Lung (tissue), 12 donors: ENCODE results near the gene DUSP2. TPM values are rescaled to one million over a fixed set of nuclear protein-coding genes. Genes with fewer than 3 reads are reported as not detected.

Experiments
- ATAC-seq: fragments of 200-7000 bp; cut with Tn5 transposase; one replicate; pipeline ENCODE4 v1.9.1; 2020; ENCODE audit warnings: moderate number of reproducible peaks; ENCODE audit not compliant: insufficient read depth, low FRiP score
- DNase-seq, 3 donors: peaks; one replicate each; pipeline ENCODE4 v3.0.0-alpha.2; 2013 to 2017
- H3K27ac ChIP-seq, 2 donors: one replicate each; pipeline ENCODE4 v1.5.1; 2013; ENCODE audit warnings: mild to moderate bottlenecking in 2 of 2, moderate library complexity in 2 of 2, control low read depth in 1 of 2, inconsistent platforms in 1 of 2, low read depth in 1 of 2, low read length in 1 of 2
- H3K27me3 ChIP-seq, 3 donors: one replicate each; pipeline ENCODE4 v1.5.1; 2013; ENCODE audit warnings: low read length in 2 of 3; ENCODE audit not compliant: control insufficient read depth in 3 of 3, insufficient read depth in 3 of 3
- H3K36me3 ChIP-seq, 4 donors: one replicate each; pipeline ENCODE4 v1.5.1; 2013; ENCODE audit warnings: low read length in 4 of 4, mild to moderate bottlenecking in 1 of 4, moderate library complexity in 1 of 4; ENCODE audit not compliant: control insufficient read depth in 4 of 4, insufficient read depth in 4 of 4
- H3K4me1 ChIP-seq, 5 donors: one replicate each; pipeline ENCODE4 v1.5.1; 2013; ENCODE audit warnings: low read length in 5 of 5, mild to moderate bottlenecking in 2 of 5, moderate library complexity in 1 of 5; ENCODE audit not compliant: control insufficient read depth in 5 of 5, insufficient read depth in 5 of 5
- H3K4me3 ChIP-seq: one replicate; pipeline ENCODE4 v1.5.1; 2013; ENCODE audit warnings: mild to moderate bottlenecking, control low read depth, moderate library complexity
- H3K9ac ChIP-seq, 2 donors: one replicate each; pipeline ENCODE4 v1.5.1; 2013; ENCODE audit warnings: low read length in 2 of 2, control low read depth in 1 of 2; ENCODE audit not compliant: insufficient read depth in 1 of 2
- H3K9me3 ChIP-seq, 4 donors: one replicate each; pipeline ENCODE4 v1.5.1; 2013; ENCODE audit warnings: low read length in 3 of 4, mild to moderate bottlenecking in 1 of 4, moderate library complexity in 1 of 4; ENCODE audit not compliant: control insufficient read depth in 4 of 4, insufficient read depth in 3 of 4
- WGBS, 2 donors: extraction: QIAGEN DNeasy Blood & Tissue Kit; methylation state at CpG; one replicate each; pipeline ENCODE4 v1.1.7; 2013; 5-methylcytosine and 5-hydroxymethylcytosine counted together
- polyA plus RNA-seq, 2 donors: library from polyadenylated mRNA; stranded (reverse); fragments of 200-250 nt; gene quantifications; one replicate each; pipeline ENCODE4 v1.2.1, GENCODE V29; 2013
- total RNA-seq, 2 donors: library from RNA; depleted of rRNA in 1 of 2; stranded (reverse); fragments of >200 nt in 1 of 2; gene quantifications; one replicate each; pipeline ENCODE4 v1.2.1, GENCODE V29; 2014 to 2021
- TF ChIP-seq, protein P1 (sequence below): IDR thresholded peaks from 2 replicates; pipeline ENCODE4 v1.5.1; 2012; ENCODE audit warnings: mild to moderate bottlenecking; ENCODE audit errors: control extremely low read depth, extremely low read depth
- donor health status: control.
- donor health status: control.
- donor health status: Bipolar disorder and iron deficiency.
- donor health status: healthy.
- donor health status: DM: yes; HTN: yes; CAD: no.

DUSP2 gene
- total and polyA plus RNA-seq, 4 donors: 3.5 to 33.6 (median 5.8) TPM

DNA sequence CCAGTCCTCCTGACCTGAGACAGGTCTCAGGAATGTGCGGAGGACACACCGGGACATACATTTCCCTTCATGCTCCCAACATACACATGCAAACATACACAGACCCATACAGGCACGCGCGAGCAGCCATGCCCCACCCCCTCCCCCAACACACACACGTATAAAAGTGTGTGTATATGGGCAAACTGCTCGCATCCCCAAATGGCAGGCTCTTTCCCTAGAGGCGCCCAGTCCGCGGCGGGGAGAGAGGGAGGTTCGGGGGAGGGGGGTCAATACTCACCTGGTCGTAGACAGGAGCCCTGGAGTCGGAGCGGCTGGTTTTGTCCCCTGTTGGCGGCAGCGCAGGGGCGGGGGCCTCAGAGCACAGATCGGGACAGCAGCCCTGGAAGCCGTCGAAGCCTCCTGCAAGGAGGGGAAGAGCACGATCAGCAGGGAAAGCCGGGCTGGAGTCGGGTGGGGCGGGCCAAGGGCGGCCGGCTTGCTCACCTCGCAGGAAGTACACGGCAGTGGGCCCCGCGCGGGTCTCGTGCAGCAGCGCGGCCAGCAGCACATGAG lies 682 bp downstream of the DUSP2 start:
- H3K27ac ChIP-seq: peak overlapping the region in 1 of 2 donors; percentile 53
- H3K9me3 ChIP-seq: no peaks in the 10 kb centered on the region
- no peaks in the 10 kb centered on the region for H3K27me3 ChIP-seq
- H3K4me1 ChIP-seq: peaks cover 0 to 37% (median 15%) of the 10 kb centered on the region in 5 donors
- H3K36me3 ChIP-seq: no peaks in the 10 kb centered on the region
- TF ChIP-seq, protein P1, sequence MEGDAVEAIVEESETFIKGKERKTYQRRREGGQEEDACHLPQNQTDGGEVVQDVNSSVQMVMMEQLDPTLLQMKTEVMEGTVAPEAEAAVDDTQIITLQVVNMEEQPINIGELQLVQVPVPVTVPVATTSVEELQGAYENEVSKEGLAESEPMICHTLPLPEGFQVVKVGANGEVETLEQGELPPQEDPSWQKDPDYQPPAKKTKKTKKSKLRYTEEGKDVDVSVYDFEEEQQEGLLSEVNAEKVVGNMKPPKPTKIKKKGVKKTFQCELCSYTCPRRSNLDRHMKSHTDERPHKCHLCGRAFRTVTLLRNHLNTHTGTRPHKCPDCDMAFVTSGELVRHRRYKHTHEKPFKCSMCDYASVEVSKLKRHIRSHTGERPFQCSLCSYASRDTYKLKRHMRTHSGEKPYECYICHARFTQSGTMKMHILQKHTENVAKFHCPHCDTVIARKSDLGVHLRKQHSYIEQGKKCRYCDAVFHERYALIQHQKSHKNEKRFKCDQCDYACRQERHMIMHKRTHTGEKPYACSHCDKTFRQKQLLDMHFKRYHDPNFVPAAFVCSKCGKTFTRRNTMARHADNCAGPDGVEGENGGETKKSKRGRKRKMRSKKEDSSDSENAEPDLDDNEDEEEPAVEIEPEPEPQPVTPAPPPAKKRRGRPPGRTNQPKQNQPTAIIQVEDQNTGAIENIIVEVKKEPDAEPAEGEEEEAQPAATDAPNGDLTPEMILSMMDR: no peak
- H3K4me3 ChIP-seq: peak overlapping the region; percentile 53
- H3K9ac ChIP-seq: no peak overlapping the region
- DNase-seq: peak in 1 of 3 donors; percentile 25
- 6% methylated on average over 26 to 35 of the region's 35 CpGs for WGBS, 2 donors
- ATAC-seq: peak; percentile 3

DNA sequence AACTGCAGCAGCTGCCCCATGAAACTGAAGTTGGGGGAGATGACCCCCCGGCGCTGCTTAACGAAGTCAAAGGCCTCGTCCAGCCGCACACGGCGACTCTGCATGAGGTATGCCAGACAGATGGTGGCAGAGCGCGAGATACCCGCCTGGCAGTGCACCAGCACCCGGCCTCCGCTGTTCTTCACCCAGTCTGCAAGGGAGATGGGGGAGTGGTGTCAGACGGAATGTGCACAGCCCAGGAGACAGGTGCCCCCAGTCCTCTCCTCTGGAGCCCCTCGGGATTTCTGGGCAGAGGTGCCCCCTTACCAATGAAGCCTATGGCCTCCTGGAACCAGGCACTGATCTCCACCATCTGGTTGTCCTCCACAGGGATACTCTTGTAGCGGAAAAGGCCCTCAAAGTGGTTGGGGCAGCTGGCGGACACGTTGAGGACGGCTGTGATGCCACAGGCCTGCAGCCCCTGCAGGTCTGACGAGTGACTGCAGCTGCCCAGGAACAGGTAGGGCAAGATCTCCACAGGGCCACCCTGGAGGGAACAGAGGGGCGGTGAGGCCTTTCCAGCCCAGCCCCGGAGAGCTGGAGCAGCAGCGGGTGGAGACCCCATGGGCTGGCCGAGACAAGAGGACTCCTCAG lies 1.3 kb downstream of the DUSP2 start:
- TF ChIP-seq, protein P1: no peak
- Histone ChIP-seq H3K27ac (no peak overlapping the region), H3K9me3 (no peaks in the 10 kb centered on the region), H3K4me1 (peaks cover 0 to 33% (median 15%) of the 10 kb centered on the region in 5 donors), H3K36me3 (no peaks in the 10 kb centered on the region), H3K4me3 (no peak overlapping the region), H3K27me3 (no peaks in the 10 kb centered on the region), H3K9ac (no peak overlapping the region)
- no peak for ATAC-seq
- DNase-seq: peak in 1 of 3 donors; percentile 29
- WGBS, 2 donors: 79 to 82% methylated on average over 23 of the region's 23 CpGs

DNA sequence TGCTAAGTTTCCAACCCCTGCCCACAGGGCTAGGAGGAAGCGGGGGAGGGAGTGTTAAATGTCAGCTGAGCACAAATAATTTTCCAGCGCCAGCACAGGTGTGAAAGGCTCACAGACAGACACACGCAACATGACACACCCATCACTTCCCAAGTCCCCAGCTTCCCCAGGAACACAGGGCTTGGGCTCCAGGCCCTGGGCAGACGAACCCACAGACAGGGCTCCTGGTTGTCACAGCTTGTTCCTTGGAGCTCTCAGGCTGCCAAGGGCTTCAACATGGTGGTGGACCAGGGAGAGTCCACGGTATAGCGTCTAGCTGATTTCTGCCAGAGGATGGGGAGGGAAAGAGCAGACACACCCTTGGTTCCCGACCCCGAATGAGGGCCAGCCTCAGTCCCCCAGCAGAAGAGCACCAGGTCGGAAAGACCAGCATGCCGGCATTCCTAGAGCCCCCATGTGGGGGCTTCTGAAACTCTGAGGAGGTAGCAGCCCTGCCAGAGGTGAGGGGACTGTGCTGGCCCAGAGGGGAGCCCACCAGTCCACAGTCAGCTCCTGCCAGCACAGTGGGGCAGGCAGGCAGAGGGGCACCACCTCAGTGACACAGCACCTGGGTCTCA lies 1.9 kb downstream of the DUSP2 start:
- H3K4me3 ChIP-seq: no peak overlapping the region
- DNase-seq (no peak), ATAC-seq (no peak)
- TF ChIP-seq, protein P1: no peak
- H3K9ac ChIP-seq: no peak overlapping the region
- H3K4me1 ChIP-seq: peaks cover 0 to 27% (median 13%) of the 10 kb centered on the region in 5 donors
- H3K27ac ChIP-seq: no peak overlapping the region
- WGBS, 2 donors: 84 to 88% methylated on average over 10 of the region's 10 CpGs
- H3K9me3 ChIP-seq: no peaks in the 10 kb centered on the region
- H3K36me3 ChIP-seq: no peaks in the 10 kb centered on the region
- H3K27me3 ChIP-seq: no peaks in the 10 kb centered on the region
